ENCODE measurements around the gene SLC6A9.

Gene SLC6A9

DNA sequence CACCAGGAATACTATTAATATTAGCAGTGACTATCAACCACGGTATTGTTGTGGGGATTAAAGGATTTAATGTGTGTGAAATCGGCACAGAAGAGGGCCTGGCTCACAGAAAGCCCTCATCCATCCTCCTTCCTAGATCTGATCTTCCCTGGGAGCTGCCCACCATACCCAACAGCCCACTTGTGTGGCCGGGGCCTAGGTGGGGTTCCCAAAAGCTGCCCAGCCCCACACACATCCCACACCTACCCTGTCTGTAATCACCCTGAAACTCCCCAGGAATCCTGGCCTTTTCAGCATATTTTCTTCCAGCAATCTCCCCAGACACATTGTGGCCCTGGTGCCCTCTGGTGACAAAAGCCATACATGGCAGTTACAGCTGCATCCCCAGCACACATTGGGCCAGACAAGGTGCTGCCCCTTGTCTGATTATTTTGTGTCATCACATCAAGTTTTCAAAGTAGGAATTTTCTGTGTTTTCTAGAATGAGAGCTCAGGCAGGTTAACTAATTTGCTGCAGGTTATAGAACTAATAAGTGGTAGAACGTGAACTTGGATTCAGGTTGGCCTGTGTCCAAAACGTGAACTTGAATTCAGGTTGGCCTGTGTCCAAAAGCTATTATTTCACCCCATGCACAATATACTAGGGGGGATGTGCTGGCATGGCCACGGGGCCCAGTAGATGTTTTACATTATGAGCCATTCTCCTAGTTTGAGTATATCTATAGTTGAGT, 5.3 kb upstream of the SLC6A9 start:
- POLR2A ChIA-PET = interaction anchor here (0.7 to 1.0 kb wide), 4 partner anchors 22 to 386 kb away, joined by 3 to 4 read pairs (median 3); partner anchors contain the start of gene B4GALT2
- DNase-seq (ENCODE audit: extremely low spot score) = peak; percentile 72
- TF ChIP-seq L3MBTL2 (conservative IDR thresholded peaks at IDR 0.05) = no peak
- TF ChIP-seq, protein P1, sequence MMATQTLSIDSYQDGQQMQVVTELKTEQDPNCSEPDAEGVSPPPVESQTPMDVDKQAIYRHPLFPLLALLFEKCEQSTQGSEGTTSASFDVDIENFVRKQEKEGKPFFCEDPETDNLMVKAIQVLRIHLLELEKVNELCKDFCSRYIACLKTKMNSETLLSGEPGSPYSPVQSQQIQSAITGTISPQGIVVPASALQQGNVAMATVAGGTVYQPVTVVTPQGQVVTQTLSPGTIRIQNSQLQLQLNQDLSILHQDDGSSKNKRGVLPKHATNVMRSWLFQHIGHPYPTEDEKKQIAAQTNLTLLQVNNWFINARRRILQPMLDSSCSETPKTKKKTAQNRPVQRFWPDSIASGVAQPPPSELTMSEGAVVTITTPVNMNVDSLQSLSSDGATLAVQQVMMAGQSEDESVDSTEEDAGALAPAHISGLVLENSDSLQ (IDR thresholded peaks at IDR 0.05) = no peak
- TF ChIP-seq HDGF (IDR thresholded peaks at IDR 0.05; ENCODE audit: borderline replicate concordance) = no peak
- TF ChIP-seq CTBP1 (IDR thresholded peaks at IDR 0.05; ENCODE audit: borderline replicate concordance) = no peak
- CTCF ChIA-PET = interaction anchor here (0.5 to 4.4 kb wide), 14 partner anchors 10 to 383 kb away, joined by 3 to 38 read pairs (median 3); no protein-coding TSS in a partner anchor

DNA sequence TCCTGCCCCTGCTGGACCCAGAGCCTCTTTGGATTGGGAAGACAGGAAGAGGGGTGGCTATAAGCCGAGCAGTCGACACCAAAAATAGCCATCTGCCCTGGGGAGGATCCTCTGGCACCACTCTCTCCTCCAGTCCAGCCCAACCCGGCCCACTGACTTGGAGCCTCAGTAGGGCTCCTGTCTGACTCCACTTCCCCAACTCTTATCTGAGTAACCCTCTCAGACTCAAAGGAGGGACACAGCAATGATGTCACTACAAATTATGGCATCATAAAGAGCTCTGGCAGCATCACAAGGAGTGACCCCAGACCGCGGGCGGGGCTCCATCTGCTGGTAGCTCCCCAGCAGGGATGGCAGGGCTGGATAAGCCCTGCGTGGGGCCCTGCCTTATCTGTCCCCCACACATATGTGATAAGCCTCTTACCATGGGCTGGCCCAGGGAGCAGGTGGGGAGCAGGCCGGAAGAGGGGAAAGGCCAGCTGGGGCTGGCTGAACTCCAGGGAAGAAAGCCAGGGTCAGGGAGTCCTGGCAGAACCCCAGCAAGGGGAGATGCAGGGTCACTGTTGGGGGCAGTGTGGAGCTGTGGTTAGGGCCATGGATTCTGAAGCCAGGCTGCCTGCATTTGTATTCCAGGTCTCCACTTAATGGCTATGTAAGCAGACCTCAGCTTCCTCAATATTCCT, 4.6 kb upstream of the SLC6A9 start:
- ChIA-PET POLR2A (interaction anchor here (0.7 to 1.0 kb wide), 2 partner anchors 21 to 385 kb away, joined by 3 read pairs; no protein-coding TSS in a partner anchor), CTCF (interaction anchor here (0.5 to 4.4 kb wide), 12 partner anchors 9 to 382 kb away, joined by 3 to 38 read pairs (median 4); no protein-coding TSS in a partner anchor)
- TF ChIP-seq FOXA1 (IDR thresholded peaks at IDR 0.05) = no peak
- TF ChIP-seq ARNT (IDR thresholded peaks at IDR 0.05) = no peak
- TF ChIP-seq FOXK2 (IDR thresholded peaks at IDR 0.05) = no peak
- no peak for TF ChIP-seq BHLHE40 (IDR thresholded peaks at IDR 0.05; ENCODE audit: borderline replicate concordance)
- TF ChIP-seq HDGF (IDR thresholded peaks at IDR 0.05; ENCODE audit: borderline replicate concordance) = no peak
- no peak for DNase-seq (ENCODE audit: extremely low spot score)

DNA sequence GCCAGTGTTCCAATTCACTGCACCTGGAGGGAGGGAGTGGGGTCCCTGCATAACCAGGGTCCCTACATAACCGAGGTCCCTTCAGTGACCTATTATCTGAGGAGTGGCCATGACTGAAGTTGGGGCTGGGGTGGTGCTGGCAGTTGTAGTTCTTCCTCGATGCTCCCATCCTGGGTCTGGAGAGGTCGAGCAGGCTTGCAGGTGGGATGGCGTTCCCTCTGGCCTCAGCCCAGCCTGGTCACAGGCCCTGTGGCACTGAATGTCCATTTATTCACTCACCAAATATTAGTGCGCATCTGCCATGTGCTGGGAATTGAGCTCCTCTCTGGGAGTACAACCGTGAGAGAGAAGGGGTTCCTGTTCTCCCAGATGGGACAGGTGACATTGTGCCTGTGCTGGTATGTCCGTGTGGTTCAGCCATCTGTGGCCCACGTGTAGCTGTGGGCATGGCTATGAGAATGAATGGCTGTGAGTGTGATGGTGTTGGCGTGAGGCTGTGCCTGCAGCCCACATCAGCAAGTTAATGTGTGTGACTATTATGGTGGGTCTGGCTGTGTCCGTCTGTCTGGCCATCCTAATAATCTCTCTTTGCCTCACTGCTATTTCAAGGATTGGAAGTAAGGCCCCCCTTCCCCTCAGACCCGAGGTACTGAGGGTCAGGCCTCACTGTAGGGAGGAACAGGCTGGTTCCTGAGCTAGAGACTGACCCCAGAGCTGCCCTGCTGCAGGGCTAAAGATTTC, 3.9 kb upstream of the SLC6A9 start:
- ChIA-PET CTCF (interaction anchor here (0.9 to 4.4 kb wide), 5 partner anchors 8 to 46 kb away, joined by 3 to 38 read pairs (median 6); no protein-coding TSS in a partner anchor), POLR2A (no interaction called here)
- DNase-seq (ENCODE audit: extremely low spot score) = no peak
- TF ChIP-seq ZNF384 (IDR thresholded peaks at IDR 0.05) = no peak
- no peak for TF ChIP-seq TARDBP (IDR thresholded peaks at IDR 0.05)
- TF ChIP-seq FOXA1 (IDR thresholded peaks at IDR 0.05) = no peak
- TF ChIP-seq, protein P1 (IDR thresholded peaks at IDR 0.05) = no peak
- no peak for TF ChIP-seq LEF1 (IDR thresholded peaks at IDR 0.05; ENCODE audit: borderline replicate concordance)
- TF ChIP-seq FOXK2 (IDR thresholded peaks at IDR 0.05) = no peak
- TF ChIP-seq ARNT (IDR thresholded peaks at IDR 0.05) = no peak

DNA sequence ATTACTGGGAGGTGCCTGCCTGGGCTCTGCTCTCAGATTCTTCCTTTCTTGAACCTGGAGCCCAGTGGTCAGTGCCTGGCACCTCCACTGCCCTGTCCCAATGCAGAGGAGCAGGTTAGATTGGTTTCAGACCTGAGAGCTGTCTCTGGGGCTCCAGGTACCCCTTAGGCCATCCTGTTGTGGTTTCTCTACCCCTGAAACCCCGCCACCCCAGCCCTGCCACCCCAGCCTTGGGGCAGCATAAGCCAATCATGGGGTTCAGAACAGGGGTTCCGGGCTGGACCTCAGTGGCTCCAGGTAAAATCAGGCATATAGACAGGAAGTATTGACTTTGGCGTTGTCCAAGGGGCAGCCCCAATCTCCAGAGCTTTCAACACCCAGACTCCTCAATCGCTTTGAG, 3.2 kb upstream of the SLC6A9 start:
- POLR2A ChIA-PET = no interaction called here
- no peak for TF ChIP-seq SP1 (IDR thresholded peaks at IDR 0.05)
- no peak for TF ChIP-seq FOXA1 (IDR thresholded peaks at IDR 0.05)
- no peak for TF ChIP-seq NFRKB (IDR thresholded peaks at IDR 0.05)

DNA sequence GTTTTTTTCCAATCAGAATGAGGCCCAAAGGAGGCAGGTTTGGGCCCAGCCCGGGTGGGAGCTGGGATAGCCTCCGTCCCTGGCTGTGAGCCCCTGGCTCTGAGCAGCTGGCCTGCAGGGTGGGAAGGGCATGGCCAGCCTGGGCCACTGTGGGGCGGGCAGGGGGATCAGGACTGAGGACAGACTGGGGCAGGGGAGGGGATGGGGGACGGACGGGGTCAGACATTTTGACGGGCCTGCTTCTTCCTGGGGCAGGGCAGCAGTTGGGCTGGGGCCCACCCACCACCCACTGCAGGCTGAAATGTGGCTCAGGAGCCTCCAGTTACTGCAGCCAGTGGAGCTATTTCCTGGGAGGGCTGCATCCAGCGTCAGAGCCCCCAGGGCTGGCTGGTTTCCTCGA, 2.5 kb upstream of the SLC6A9 start:
- POLR2A ChIA-PET = interaction anchor here (1.2 kb wide), 1 partner anchor 13 kb away, joined by 4 read pairs; no protein-coding TSS in a partner anchor
- no peak for DNase-seq (ENCODE audit: extremely low spot score)
- no peak for TF ChIP-seq ARNT (IDR thresholded peaks at IDR 0.05)
- CTCF ChIA-PET = interaction anchor here (4.4 kb wide), 1 partner anchor 28 kb away, joined by 38 read pairs; no protein-coding TSS in a partner anchor

More for the DNA sequence above, 3.2 kb upstream of the SLC6A9 start:
- CTCF ChIA-PET = interaction anchor here (4.4 kb wide), 1 partner anchor 29 kb away, joined by 38 read pairs; no protein-coding TSS in a partner anchor
- no peak for DNase-seq (ENCODE audit: extremely low spot score)

DNA sequence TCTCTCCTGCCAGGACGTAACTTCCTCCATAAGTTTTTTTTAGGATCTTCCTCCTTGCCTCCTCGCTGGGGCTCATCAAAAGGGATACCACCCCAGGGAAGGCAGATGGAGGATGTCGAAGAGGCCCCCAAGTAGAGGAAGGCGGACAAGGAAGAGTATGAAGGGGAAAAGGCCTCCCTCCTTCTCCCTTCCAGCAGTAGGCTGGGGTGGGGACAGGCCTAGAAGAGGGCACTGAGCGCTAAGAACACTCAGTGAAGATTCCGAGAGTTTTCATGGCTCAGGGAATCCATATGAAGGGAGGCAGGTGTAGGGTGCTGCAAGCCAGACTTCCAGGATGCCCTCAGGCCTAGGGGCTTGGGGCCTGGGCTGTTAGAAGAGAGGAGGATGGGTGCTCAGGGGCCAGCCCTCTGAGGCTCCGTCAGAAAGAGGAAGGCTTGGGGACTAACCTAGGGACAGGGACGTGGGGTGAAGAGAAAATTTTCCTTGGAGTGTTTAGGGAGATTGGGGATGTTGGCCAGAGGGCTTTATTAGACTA, 1.8 kb upstream of the SLC6A9 start:
- CTCF ChIA-PET = interaction anchor here (4.4 kb wide), 1 partner anchor 27 kb away, joined by 38 read pairs; no protein-coding TSS in a partner anchor
- no peak for DNase-seq (ENCODE audit: extremely low spot score)
- POLR2A ChIA-PET = interaction anchor here (1.2 kb wide), 1 partner anchor 12 kb away, joined by 4 read pairs; no protein-coding TSS in a partner anchor
- TF ChIP-seq ARNT (IDR thresholded peaks at IDR 0.05) = no peak
- TF ChIP-seq ZNF384 (IDR thresholded peaks at IDR 0.05) = no peak
- no peak for TF ChIP-seq CTBP1 (IDR thresholded peaks at IDR 0.05; ENCODE audit: borderline replicate concordance)
- no peak for TF ChIP-seq SUZ12 (IDR thresholded peaks at IDR 0.05)
- no peak for TF ChIP-seq FOXK2 (IDR thresholded peaks at IDR 0.05)
- TF ChIP-seq FOXA1 (IDR thresholded peaks at IDR 0.05) = no peak
- no peak for TF ChIP-seq TARDBP (IDR thresholded peaks at IDR 0.05)
- TF ChIP-seq LEF1 (IDR thresholded peaks at IDR 0.05; ENCODE audit: borderline replicate concordance) = no peak
- no peak for TF ChIP-seq FOXM1 (IDR thresholded peaks at IDR 0.05; ENCODE audit: borderline replicate concordance)
- no peak for TF ChIP-seq HDGF (IDR thresholded peaks at IDR 0.05; ENCODE audit: borderline replicate concordance)
- no peak for TF ChIP-seq ELF4 (IDR thresholded peaks at IDR 0.05)
- TF ChIP-seq, protein P1 (IDR thresholded peaks at IDR 0.05) = no peak
- TF ChIP-seq SP1 (IDR thresholded peaks at IDR 0.05) = no peak
- no peak for TF ChIP-seq BHLHE40 (IDR thresholded peaks at IDR 0.05; ENCODE audit: borderline replicate concordance)
- no peak for TF ChIP-seq L3MBTL2 (conservative IDR thresholded peaks at IDR 0.05)
